ENCODE results near the gene AKR1C8.
"Not testable (repeated sequence)": the region's sequence is repeated elsewhere in the genome, so short reads cannot be mapped to it uniquely, and the experiment has no call there.

AKR1C8 gene

GRCh38 chr10:5125315-5126044 lies 59.5 kb downstream of the AKR1C8 start:
- no peaks in the 10 kb centered on the region for H3K27me3 ChIP-seq (ENCODE audit: control insufficient read depth, insufficient read depth, low read length)
- no peak overlapping the region for H3K9ac ChIP-seq (ENCODE audit: low read length)
- H3K4me3 ChIP-seq (ENCODE audit: low read length), result no peak overlapping the region
- H3K36me3 ChIP-seq (ENCODE audit: control insufficient read depth, insufficient read depth, low read length), result no peaks in the 10 kb centered on the region
- H3K9me3 ChIP-seq (ENCODE audit: control insufficient read depth, low read length), result no peaks in the 10 kb centered on the region
- H3K4me1 ChIP-seq (ENCODE audit: control insufficient read depth, insufficient read depth, low read length), result no peaks in the 10 kb centered on the region

GRCh38 chr10:5123886-5124285 lies 61.1 kb downstream of the AKR1C8 start:
- Histone ChIP-seq H3K4me3 (ENCODE audit: low read length) (no peak overlapping the region), H3K9me3 (ENCODE audit: control insufficient read depth, low read length) (no peaks in the 10 kb centered on the region), H3K27me3 (ENCODE audit: control insufficient read depth, insufficient read depth, low read length) (no peaks in the 10 kb centered on the region), H3K9ac (ENCODE audit: low read length) (no peak overlapping the region), H3K36me3 (ENCODE audit: control insufficient read depth, insufficient read depth, low read length) (no peaks in the 10 kb centered on the region), H3K4me1 (ENCODE audit: control insufficient read depth, insufficient read depth, low read length) (no peaks in the 10 kb centered on the region)

- H3K27me3 ChIP-seq (ENCODE audit: control insufficient read depth, insufficient read depth, low read length); H3K9ac ChIP-seq (ENCODE audit: low read length); H3K4me1 ChIP-seq (ENCODE audit: control insufficient read depth, insufficient read depth, low read length); H3K36me3 ChIP-seq (ENCODE audit: control insufficient read depth, insufficient read depth, low read length); H3K9me3 ChIP-seq (ENCODE audit: control insufficient read depth, low read length); H3K4me3 ChIP-seq (ENCODE audit: low read length): not testable (repeated sequence)
Observed at GRCh38 chr10:5119997-5120396, 65.0 kb downstream of the AKR1C8 start.

GRCh38 chr10:5117026-5117425 lies 67.9 kb downstream of the AKR1C8 start:
- Histone ChIP-seq H3K27me3 (ENCODE audit: control insufficient read depth, insufficient read depth, low read length) (no peaks in the 10 kb centered on the region), H3K4me3 (ENCODE audit: low read length) (no peak overlapping the region), H3K9ac (ENCODE audit: low read length) (no peak overlapping the region), H3K4me1 (ENCODE audit: control insufficient read depth, insufficient read depth, low read length) (peaks cover 7% of the 10 kb centered on the region), H3K9me3 (ENCODE audit: control insufficient read depth, low read length) (no peaks in the 10 kb centered on the region), H3K36me3 (ENCODE audit: control insufficient read depth, insufficient read depth, low read length) (no peaks in the 10 kb centered on the region)

- Histone ChIP-seq H3K36me3 (ENCODE audit: control insufficient read depth, insufficient read depth, low read length) (no peaks in the 10 kb centered on the region), H3K4me3 (ENCODE audit: low read length) (no peak overlapping the region), H3K9ac (ENCODE audit: low read length) (no peak overlapping the region), H3K27me3 (ENCODE audit: control insufficient read depth, insufficient read depth, low read length) (no peaks in the 10 kb centered on the region), H3K4me1 (ENCODE audit: control insufficient read depth, insufficient read depth, low read length) (peaks cover 7% of the 10 kb centered on the region), H3K9me3 (ENCODE audit: control insufficient read depth, low read length) (no peaks in the 10 kb centered on the region)
Observed at GRCh38 chr10:5116621-5117020, 68.3 kb downstream of the AKR1C8 start.

- H3K36me3 ChIP-seq (ENCODE audit: control insufficient read depth, insufficient read depth, low read length); H3K27me3 ChIP-seq (ENCODE audit: control insufficient read depth, insufficient read depth, low read length); H3K9me3 ChIP-seq (ENCODE audit: control insufficient read depth, low read length); H3K4me1 ChIP-seq (ENCODE audit: control insufficient read depth, insufficient read depth, low read length); H3K9ac ChIP-seq (ENCODE audit: low read length); H3K4me3 ChIP-seq (ENCODE audit: low read length): not testable (repeated sequence)
Observed at GRCh38 chr10:5109861-5110260, 75.1 kb downstream of the AKR1C8 start.

GRCh38 chr10:5108658-5109416 lies 76.1 kb downstream of the AKR1C8 start:
- Histone ChIP-seq H3K4me3 (ENCODE audit: low read length) (no peak overlapping the region), H3K4me1 (ENCODE audit: control insufficient read depth, insufficient read depth, low read length) (no peaks in the 10 kb centered on the region), H3K27me3 (ENCODE audit: control insufficient read depth, insufficient read depth, low read length) (no peaks in the 10 kb centered on the region), H3K9ac (ENCODE audit: low read length) (no peak overlapping the region), H3K9me3 (ENCODE audit: control insufficient read depth, low read length) (no peaks in the 10 kb centered on the region), H3K36me3 (ENCODE audit: control insufficient read depth, insufficient read depth, low read length) (peaks cover 10% of the 10 kb centered on the region)

GRCh38 chr10:5107860-5108526 lies 77.0 kb downstream of the AKR1C8 start:
- Histone ChIP-seq H3K9ac (ENCODE audit: low read length) (no peak overlapping the region), H3K36me3 (ENCODE audit: control insufficient read depth, insufficient read depth, low read length) (peaks cover 10% of the 10 kb centered on the region), H3K9me3 (ENCODE audit: control insufficient read depth, low read length) (no peaks in the 10 kb centered on the region), H3K4me3 (ENCODE audit: low read length) (no peak overlapping the region), H3K4me1 (ENCODE audit: control insufficient read depth, insufficient read depth, low read length) (no peaks in the 10 kb centered on the region), H3K27me3 (ENCODE audit: control insufficient read depth, insufficient read depth, low read length) (no peaks in the 10 kb centered on the region)

GRCh38 chr10:5106553-5106952 lies 78.4 kb downstream of the AKR1C8 start:
- peaks cover 10% of the 10 kb centered on the region for H3K36me3 ChIP-seq (ENCODE audit: control insufficient read depth, insufficient read depth, low read length)
- no peaks in the 10 kb centered on the region for H3K9me3 ChIP-seq (ENCODE audit: control insufficient read depth, low read length)
- no peak overlapping the region for H3K4me3 ChIP-seq (ENCODE audit: low read length)
- H3K4me1 ChIP-seq (ENCODE audit: control insufficient read depth, insufficient read depth, low read length), result no peaks in the 10 kb centered on the region
- no peaks in the 10 kb centered on the region for H3K27me3 ChIP-seq (ENCODE audit: control insufficient read depth, insufficient read depth, low read length)
- H3K9ac ChIP-seq (ENCODE audit: low read length), result no peak overlapping the region

GRCh38 chr10:5105626-5106025 lies 79.3 kb downstream of the AKR1C8 start:
- Histone ChIP-seq H3K27me3 (ENCODE audit: control insufficient read depth, insufficient read depth, low read length) (no peaks in the 10 kb centered on the region), H3K36me3 (ENCODE audit: control insufficient read depth, insufficient read depth, low read length) (peaks cover 10% of the 10 kb centered on the region), H3K9ac (ENCODE audit: low read length) (no peak overlapping the region), H3K9me3 (ENCODE audit: control insufficient read depth, low read length) (no peaks in the 10 kb centered on the region), H3K4me1 (ENCODE audit: control insufficient read depth, insufficient read depth, low read length) (no peaks in the 10 kb centered on the region), H3K4me3 (ENCODE audit: low read length) (no peak overlapping the region)

Measured in mucosa of stomach (tissue), 1 donor.